Omental fat pad (tissue), 4 donors: Measurements from ENCODE around the gene NDUFB2. TPM values are rescaled to one million over a fixed set of nuclear protein-coding genes. Genes with fewer than 3 reads are reported as not detected.
"Not testable (repeated sequence)": the region's sequence is repeated elsewhere in the genome, so short reads cannot be mapped to it uniquely, and the experiment has no call there.

Experiments
- ATAC-seq: fragments of 150-250 bp; one replicate; pipeline ENCODE4 v1.9.1; 2016; ENCODE audit warnings: mild to moderate bottlenecking, moderate library complexity; ENCODE audit not compliant: low FRiP score
- DNase-seq: peaks from one replicate; pipeline ENCODE4 v3.0.0-alpha.2; 2019; ENCODE audit warnings: low spot score
- total RNA-seq, 4 donors: library from RNA; depleted of rRNA; stranded (reverse); fragments of >200 nt; gene quantifications; one replicate each; pipeline ENCODE4 v1.1.0, GENCODE V29; 2016
- TF ChIP-seq, protein P1 (sequence below), 3 donors: fragments of 450-650 bp; IDR thresholded peaks; one replicate each; pipeline ENCODE4 v1.5.1; 2016 to 2017; ENCODE audit warnings: antibody characterized with exemption in 3 of 3, mild to moderate bottlenecking in 3 of 3, moderate library complexity in 2 of 3

NDUFB2 gene
- total RNA-seq, 4 donors from 2014 or later: 118 to 301 (median 234) TPM

GRCh38 chr7:140667476-140667875 lies 29.0 kb upstream of the NDUFB2 start:
- ATAC-seq (no peak), DNase-seq (no peak)
- TF ChIP-seq, protein P1, sequence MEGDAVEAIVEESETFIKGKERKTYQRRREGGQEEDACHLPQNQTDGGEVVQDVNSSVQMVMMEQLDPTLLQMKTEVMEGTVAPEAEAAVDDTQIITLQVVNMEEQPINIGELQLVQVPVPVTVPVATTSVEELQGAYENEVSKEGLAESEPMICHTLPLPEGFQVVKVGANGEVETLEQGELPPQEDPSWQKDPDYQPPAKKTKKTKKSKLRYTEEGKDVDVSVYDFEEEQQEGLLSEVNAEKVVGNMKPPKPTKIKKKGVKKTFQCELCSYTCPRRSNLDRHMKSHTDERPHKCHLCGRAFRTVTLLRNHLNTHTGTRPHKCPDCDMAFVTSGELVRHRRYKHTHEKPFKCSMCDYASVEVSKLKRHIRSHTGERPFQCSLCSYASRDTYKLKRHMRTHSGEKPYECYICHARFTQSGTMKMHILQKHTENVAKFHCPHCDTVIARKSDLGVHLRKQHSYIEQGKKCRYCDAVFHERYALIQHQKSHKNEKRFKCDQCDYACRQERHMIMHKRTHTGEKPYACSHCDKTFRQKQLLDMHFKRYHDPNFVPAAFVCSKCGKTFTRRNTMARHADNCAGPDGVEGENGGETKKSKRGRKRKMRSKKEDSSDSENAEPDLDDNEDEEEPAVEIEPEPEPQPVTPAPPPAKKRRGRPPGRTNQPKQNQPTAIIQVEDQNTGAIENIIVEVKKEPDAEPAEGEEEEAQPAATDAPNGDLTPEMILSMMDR (IDR thresholded peaks at IDR 0.05): no peak

DNA sequence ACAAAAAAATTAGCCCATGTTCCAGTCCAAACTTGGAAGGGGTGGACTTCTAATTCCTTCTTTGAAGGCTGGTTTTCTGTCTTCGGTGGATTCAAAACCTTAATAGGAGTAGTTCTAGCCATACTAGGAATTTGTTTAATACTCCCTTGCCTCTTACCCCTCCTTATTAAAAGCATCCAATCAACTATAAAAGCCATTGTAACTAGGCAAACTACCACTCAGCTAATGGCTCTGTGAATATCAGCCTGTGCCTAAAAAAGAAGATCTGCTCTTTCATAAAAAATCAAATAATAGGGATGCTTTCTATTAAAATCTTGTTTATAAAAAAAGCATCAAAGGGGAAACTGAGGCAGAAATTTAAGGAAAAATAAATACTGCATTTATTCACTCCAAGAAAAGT lies 27.9 kb upstream of the NDUFB2 start:
- DNase-seq (no peak), ATAC-seq (no peak)
- TF ChIP-seq, protein P1 (IDR thresholded peaks at IDR 0.05): no peak

- TF ChIP-seq, protein P1 (IDR thresholded peaks at IDR 0.05): no peak
These were observed 27.2 kb upstream of the NDUFB2 start for GRCh38 chr7:140669352-140669751.

DNA sequence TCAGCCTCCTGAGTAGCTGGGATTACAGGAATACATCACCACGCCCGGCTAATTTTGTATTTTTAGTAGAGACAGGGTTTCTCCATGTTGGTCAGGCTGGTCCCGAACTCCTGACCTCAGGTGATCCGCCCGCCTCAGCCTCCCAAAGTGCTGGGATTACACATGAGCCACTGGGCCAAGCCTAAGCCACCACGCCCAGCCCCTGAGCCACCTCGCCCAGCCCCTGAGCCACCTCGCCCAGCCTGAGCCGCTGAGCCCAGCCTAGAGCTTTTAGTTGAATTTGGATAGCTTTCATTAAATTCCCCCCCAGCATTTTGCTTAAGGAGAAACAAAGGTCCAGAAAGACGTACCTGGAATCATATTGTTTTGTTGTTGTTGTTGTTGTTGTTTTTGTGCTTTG lies 26.6 kb upstream of the NDUFB2 start:
- not testable (repeated sequence) for ATAC-seq, DNase-seq

More at GRCh38 chr7:140669352-140669751, 27.2 kb upstream of the NDUFB2 start:
- DNase-seq (no peak), ATAC-seq (no peak)

GRCh38 chr7:140670343-140670935 lies 26.1 kb upstream of the NDUFB2 start:
- TF ChIP-seq, protein P1 (IDR thresholded peaks at IDR 0.05): no peak
- no peak for DNase-seq
- no peak for ATAC-seq

GRCh38 chr7:140671966-140672365 lies 24.5 kb upstream of the NDUFB2 start:
- DNase-seq: no peak
- no peak for ATAC-seq
- TF ChIP-seq, protein P1 (IDR thresholded peaks at IDR 0.05): no peak

DNA sequence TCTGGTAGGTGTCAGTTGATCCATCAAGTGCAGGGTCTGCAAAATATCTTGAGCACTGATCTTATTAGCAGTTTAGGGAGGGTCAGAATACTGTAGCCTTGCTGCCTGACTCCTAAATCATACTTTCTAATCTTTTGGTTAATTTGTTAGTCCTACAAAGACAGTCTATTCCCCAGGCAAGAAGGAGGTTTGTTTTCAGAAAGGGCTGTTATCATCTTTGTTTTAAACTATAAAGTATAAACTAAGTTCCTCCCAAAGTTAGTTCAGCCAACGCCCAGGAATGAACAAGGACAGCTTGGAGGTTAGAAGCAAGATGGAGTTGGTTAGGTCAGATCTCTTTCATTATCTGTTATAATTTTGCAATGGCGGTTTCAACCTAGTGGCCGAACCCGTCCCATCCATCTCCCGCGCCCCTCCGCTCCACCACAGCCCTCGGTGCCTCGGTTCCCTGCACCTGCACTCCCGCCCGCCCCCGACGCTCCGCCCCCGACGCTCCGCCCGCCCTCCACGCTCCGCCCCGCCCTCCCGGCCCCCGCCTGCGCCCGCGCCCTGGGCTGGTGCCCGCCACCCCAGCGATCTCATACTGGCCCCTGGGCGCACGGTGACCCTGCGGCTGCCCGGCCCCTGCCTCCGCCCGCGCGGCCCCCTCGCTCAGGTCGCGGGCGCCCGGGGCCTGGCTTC lies 24.0 kb upstream of the NDUFB2 start, which contains the start of gene ADCK2:
TSS of gene ADCK2 (plus strand) at position 564 of the 681 bp plus-strand sequence. CDS start 386 bp downstream, outside the sequence.
- peak; percentile 72 for ATAC-seq
- no peak for DNase-seq

More for the DNA sequence above, 24.0 kb upstream of the NDUFB2 start, which contains the start of gene ADCK2:
- TF ChIP-seq, protein P1 (IDR thresholded peaks at IDR 0.05): no peak
